KMS-11 (cell line): ENCODE data around the gene KIAA0319L.

ENCODE experiments used
- H2AFZ ChIP-seq: fragments of 200-600 bp; sonication (generic); 2 replicates; pipeline ENCODE4 v1.6.1; 2016; ENCODE audit warnings: antibody characterized with exemption, mixed run types, low read depth
- H3K27ac ChIP-seq: fragments of 200-600 bp; sonication (generic); 2 replicates; pipeline ENCODE4 v1.6.1; 2016; ENCODE audit warnings: mild to moderate bottlenecking, mixed run types
- H3K27me3 ChIP-seq: fragments of 200-600 bp; sonication (generic); 2 replicates; pipeline ENCODE4 v1.6.1; 2017; ENCODE audit warnings: mild to moderate bottlenecking, low read depth, mixed run types, moderate library complexity; ENCODE audit not compliant: insufficient read depth
- H3K36me3 ChIP-seq: fragments of 200-600 bp; sonication (generic); 2 replicates; pipeline ENCODE4 v1.6.1; 2017; ENCODE audit warnings: mild to moderate bottlenecking, mixed run types; ENCODE audit not compliant: insufficient read depth
- H3K4me1 ChIP-seq: fragments of 200-600 bp; sonication (generic); 2 replicates; pipeline ENCODE4 v1.6.1; 2016; ENCODE audit warnings: mild to moderate bottlenecking, low read depth, mixed run types; ENCODE audit not compliant: poor library complexity, severe bottlenecking
- H3K4me2 ChIP-seq: fragments of 200-600 bp; sonication (generic); 2 replicates; pipeline ENCODE4 v1.7.0; 2016; ENCODE audit warnings: mild to moderate bottlenecking, mixed run types
- H3K4me3 ChIP-seq: fragments of 200-600 bp; sonication (generic); IDR thresholded peaks from 2 replicates; pipeline ENCODE4 v1.6.1; 2017; ENCODE audit warnings: low read depth, low read length, mixed read lengths; ENCODE audit not compliant: insufficient read depth
- H3K79me2 ChIP-seq: fragments of 200-600 bp; sonication (generic); 2 replicates; pipeline ENCODE4 v1.6.1; 2016; ENCODE audit warnings: low read depth, mixed run types; ENCODE audit not compliant: insufficient read depth
- H3K9ac ChIP-seq: fragments of 200-600 bp; sonication (generic); 2 replicates; pipeline ENCODE4 v1.6.1; 2016; ENCODE audit warnings: mild to moderate bottlenecking, mixed run types
- H4K20me1 ChIP-seq: fragments of 200-600 bp; sonication (generic); 2 replicates; pipeline ENCODE4 v1.6.1; 2016; ENCODE audit warnings: mild to moderate bottlenecking, mixed run types; ENCODE audit not compliant: insufficient read depth
- TF ChIP-seq, protein P1 (sequence below): fragments of 200-600 bp; sonication (generic); conservative IDR thresholded peaks from 2 replicates; pipeline ENCODE4 v1.6.1; 2017; ENCODE audit warnings: low read depth, mild to moderate bottlenecking, antibody characterized with exemption, low read length, moderate library complexity, mixed read lengths

Gene KIAA0319L

DNA sequence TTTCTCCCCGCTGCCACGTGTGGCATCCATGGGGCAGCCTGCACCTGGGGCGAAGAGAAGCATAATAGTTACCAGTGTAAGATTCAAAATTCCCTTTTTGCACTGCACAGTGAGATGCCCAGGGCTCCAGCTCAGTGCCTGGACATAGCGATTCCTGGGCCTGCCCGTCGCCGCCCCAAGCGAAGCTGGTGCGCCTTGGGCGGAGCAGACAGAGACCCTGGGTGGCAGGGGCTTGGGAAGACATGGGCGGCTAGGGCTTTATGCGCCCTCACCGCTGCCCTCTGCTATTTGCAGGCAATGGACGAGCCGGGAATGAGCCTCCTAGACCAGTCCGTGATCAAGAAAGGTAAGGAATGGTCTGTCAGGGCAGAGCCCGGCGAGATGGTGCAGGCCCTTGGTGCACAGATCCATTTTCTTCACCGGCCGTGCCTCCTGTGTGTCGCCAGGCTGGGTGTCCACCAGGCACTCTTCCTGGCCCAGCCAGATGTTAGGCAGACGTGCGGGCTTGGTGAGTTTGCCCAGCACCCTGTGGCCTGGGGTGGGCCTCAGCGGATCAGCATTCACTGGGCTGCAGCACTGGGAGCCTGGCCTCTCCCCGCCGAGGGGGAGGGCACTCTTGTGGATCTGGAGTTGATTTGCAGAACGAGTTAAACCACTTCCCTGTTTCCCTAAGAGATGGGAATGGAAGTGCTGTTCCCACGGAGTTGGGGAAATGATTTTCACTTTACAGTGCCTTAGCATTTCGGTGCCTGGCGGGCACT lies 17.6 kb upstream of the KIAA0319L start:
- no peaks in the 10 kb centered on the region for H3K36me3 ChIP-seq
- H3K27me3 ChIP-seq: no peaks in the 10 kb centered on the region
- no peak overlapping the region for H3K4me2 ChIP-seq
- no peak overlapping the region for H3K27ac ChIP-seq
- H2AFZ ChIP-seq: no peak overlapping the region
- H3K4me3 ChIP-seq: no peak overlapping the region
- no peak overlapping the region for H3K9ac ChIP-seq
- no peaks in the 10 kb centered on the region for H3K79me2 ChIP-seq
- H4K20me1 ChIP-seq: no peaks in the 10 kb centered on the region
- TF ChIP-seq, protein P1, sequence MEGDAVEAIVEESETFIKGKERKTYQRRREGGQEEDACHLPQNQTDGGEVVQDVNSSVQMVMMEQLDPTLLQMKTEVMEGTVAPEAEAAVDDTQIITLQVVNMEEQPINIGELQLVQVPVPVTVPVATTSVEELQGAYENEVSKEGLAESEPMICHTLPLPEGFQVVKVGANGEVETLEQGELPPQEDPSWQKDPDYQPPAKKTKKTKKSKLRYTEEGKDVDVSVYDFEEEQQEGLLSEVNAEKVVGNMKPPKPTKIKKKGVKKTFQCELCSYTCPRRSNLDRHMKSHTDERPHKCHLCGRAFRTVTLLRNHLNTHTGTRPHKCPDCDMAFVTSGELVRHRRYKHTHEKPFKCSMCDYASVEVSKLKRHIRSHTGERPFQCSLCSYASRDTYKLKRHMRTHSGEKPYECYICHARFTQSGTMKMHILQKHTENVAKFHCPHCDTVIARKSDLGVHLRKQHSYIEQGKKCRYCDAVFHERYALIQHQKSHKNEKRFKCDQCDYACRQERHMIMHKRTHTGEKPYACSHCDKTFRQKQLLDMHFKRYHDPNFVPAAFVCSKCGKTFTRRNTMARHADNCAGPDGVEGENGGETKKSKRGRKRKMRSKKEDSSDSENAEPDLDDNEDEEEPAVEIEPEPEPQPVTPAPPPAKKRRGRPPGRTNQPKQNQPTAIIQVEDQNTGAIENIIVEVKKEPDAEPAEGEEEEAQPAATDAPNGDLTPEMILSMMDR: no peak
- no peaks in the 10 kb centered on the region for H3K4me1 ChIP-seq

DNA sequence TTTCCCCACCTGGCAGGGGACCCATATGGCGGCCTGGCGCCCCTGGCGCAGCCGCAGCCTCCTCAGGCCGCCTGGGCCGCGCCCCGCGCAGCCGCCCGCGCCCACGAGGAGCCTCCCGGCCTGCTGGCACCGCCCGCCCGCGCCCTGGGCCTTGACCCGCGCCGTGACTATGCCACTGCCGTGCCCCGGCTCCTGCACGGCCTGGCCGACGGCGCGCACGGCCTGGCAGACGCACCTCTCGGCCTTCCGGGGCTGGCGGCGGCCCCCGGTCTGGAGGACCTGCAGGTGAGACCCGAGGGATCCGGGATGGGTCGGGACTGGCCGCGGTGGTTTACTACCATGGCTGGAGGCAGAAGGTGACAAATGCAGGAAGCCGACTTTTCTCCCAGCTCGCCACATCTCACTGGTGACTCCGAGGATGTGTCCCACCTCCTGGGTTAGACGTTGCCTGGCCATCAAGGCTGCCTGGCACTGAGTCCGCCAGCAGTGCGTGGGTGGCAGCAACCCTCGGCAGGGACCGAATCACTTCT lies 17.0 kb upstream of the KIAA0319L start:
- TF ChIP-seq, protein P1: no peak
- Histone ChIP-seq H3K9ac (no peak overlapping the region), H3K27ac (no peak overlapping the region), H3K4me1 (no peaks in the 10 kb centered on the region), H2AFZ (no peak overlapping the region), H3K4me3 (no peak overlapping the region), H3K4me2 (no peak overlapping the region), H3K27me3 (no peaks in the 10 kb centered on the region), H3K36me3 (no peaks in the 10 kb centered on the region), H4K20me1 (no peaks in the 10 kb centered on the region), H3K79me2 (no peaks in the 10 kb centered on the region)

DNA sequence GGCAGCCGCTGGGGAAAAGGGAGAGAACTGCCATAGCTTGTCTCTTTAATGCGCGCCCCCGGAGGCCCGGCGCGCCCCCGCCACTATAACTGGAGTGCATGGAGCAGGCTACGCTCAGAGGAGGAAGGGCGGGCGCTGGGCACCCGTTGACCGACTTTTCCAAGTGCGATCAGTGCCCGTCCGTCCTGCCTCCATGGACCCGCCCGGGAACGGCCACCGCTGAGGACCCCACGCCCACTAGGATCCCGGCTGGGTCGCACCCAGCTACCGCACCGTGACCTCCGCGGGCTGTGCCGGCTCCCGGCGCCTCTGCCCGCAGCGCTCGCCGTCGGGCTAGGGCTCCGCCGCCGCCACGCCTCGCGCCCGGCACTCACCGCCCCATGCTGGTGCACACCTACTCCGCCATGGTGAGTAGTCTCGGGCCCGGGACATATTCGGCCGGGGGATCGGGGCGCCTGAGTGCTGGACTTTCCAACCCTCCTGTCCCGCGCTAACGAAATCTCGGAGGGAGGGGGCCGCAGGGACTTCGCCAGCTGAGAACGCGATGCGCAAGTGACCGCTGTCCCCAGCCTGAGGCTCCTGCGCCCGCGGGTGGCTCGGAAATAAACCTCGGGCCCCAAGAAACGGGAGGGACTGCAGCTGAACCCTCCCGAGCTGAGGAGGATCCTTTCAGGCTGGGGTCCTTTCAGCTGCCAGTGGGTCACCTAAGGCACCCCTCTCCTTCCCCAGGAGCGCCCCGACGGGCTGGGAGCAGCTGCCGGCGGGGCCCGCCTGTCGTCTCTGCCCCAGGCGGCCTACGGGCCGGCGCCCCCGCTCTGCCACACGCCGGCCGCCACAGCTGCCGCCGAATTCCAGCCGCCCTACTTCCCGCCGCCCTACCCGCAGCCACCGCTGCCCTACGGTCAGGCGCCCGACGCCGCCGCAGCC lies 16.3 kb upstream of the KIAA0319L start, which contains the start of gene TFAP2E:
TSS of gene TFAP2E (plus strand) at position 117 of the 927 bp plus-strand sequence. CDS start at position 381, 264 bp downstream.
- Histone ChIP-seq H3K9ac (no peak within 1 kb of the TSS), H3K4me1 (no peaks in the 10 kb centered on the region), H4K20me1 (no peaks in the 10 kb centered on the region), H3K27me3 (no peaks in the 10 kb centered on the region), H3K4me3 (no peak within 1 kb of the TSS), H3K4me2 (no peak within 1 kb of the TSS), H3K36me3 (no peaks in the 10 kb centered on the region), H3K79me2 (no peaks in the 10 kb centered on the region), H2AFZ (no peak within 1 kb of the TSS), H3K27ac (no peak within 1 kb of the TSS)
- TF ChIP-seq, protein P1: no peak

DNA sequence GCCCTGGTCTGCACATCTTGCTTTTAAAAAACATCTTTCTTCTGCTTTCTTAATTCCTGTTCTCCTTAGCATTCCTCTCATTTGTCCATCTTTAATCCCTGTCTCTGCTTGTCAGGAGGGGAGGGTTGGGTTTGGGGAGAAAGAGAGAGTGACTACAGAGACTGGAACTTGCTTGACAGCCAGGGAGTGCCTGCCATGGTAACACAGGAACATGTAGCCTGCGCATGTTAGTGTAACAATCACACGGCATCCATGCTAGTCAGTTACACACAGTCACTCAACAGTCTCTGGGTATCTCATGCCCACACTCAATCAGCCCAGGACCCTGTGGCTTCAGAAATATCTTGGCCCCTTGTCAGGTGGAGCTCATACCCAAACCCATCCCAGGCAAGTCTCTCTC lies 15.1 kb upstream of the KIAA0319L start:
- Histone ChIP-seq H4K20me1 (no peaks in the 10 kb centered on the region), H3K4me2 (no peak overlapping the region), H3K9ac (no peak overlapping the region), H3K79me2 (no peaks in the 10 kb centered on the region), H3K36me3 (no peaks in the 10 kb centered on the region), H3K27ac (no peak overlapping the region), H2AFZ (no peak overlapping the region), H3K4me1 (no peaks in the 10 kb centered on the region), H3K27me3 (no peaks in the 10 kb centered on the region), H3K4me3 (no peak overlapping the region)
- TF ChIP-seq, protein P1: no peak
